ENCODE measurements around the gene RPS6KB1. TPM values are rescaled to one million over a fixed set of nuclear protein-coding genes. Genes with fewer than 3 reads are reported as not detected.
"Not testable (repeated sequence)": the region's sequence is repeated elsewhere in the genome, so short reads cannot be mapped to it uniquely, and the experiment has no call there.

Gene RPS6KB1
- total and polyA plus RNA-seq, 8 donors: 9.4 to 129 (median 38.1) TPM

- intact Hi-C loops (cut with DNase I; ENCODE audit: low total_unique reads); H3K27ac ChIP-seq; H3K4me3 ChIP-seq; H3K4me1 ChIP-seq; H3K27me3 ChIP-seq; H3K9me3 ChIP-seq: not testable (repeated sequence)
- peaks cover 63 to 100% (median 100%) of the 10 kb centered on the region in 4 donors for H3K36me3 ChIP-seq
- DNase-seq: peak in 1 of 2 donors; percentile 4
- WGBS, 5 donors: 39 to 72% (median 51%) methylated on average over 3 of the region's 3 CpGs
These were observed 37.8 kb downstream of the RPS6KB1 start for GRCh38 chr17:59930768-59931167.

- H3K9me3 ChIP-seq; intact Hi-C loops (cut with DNase I; ENCODE audit: low total_unique reads); H3K27ac ChIP-seq; H3K27me3 ChIP-seq; DNase-seq; H3K4me1 ChIP-seq; H3K4me3 ChIP-seq: not testable (repeated sequence)
- WGBS, 5 donors: 69 to 91% (median 81%) methylated on average over 1 of the region's 1 CpG
- H3K36me3 ChIP-seq: peaks cover 60 to 100% (median 100%) of the 10 kb centered on the region in 4 donors
These were observed 40.4 kb downstream of the RPS6KB1 start for GRCh38 chr17:59933317-59933716.

- intact Hi-C loops (cut with DNase I; ENCODE audit: low total_unique reads); H3K27me3 ChIP-seq; DNase-seq; H3K9me3 ChIP-seq; H3K4me1 ChIP-seq; H3K27ac ChIP-seq; H3K4me3 ChIP-seq: not testable (repeated sequence)
- 75 to 80% (median 76%) methylated on average over 3 of the region's 3 CpGs for WGBS, 5 donors
- H3K36me3 ChIP-seq: peaks cover 51 to 99% (median 98%) of the 10 kb centered on the region in 4 donors
These were observed 47.8 kb downstream of the RPS6KB1 start for GRCh38 chr17:59940697-59941096.

GRCh38 chr17:59941131-59941530 lies 48.2 kb downstream of the RPS6KB1 start:
- intact Hi-C loops (cut with DNase I; ENCODE audit: low total_unique reads): no loop called here
- WGBS, 5 donors: 87 to 95% (median 90%) methylated on average over 1 of the region's 1 CpG
- H3K9me3 ChIP-seq: no peaks in the 10 kb centered on the region
- H3K4me1 ChIP-seq: no peaks in the 10 kb centered on the region
- no peak for TF ChIP-seq EP300 (IDR thresholded peaks at IDR 0.05)
- H3K27ac ChIP-seq: no peak overlapping the region
- DNase-seq: no peak
- no peak overlapping the region for H3K4me3 ChIP-seq
- peaks cover 51 to 99% (median 98%) of the 10 kb centered on the region in 4 donors for H3K36me3 ChIP-seq
- H3K27me3 ChIP-seq: no peaks in the 10 kb centered on the region

- H3K36me3 ChIP-seq: peaks cover 35 to 87% (median 86%) of the 10 kb centered on the region in 4 donors
- DNase-seq; intact Hi-C loops (cut with DNase I; ENCODE audit: low total_unique reads); H3K4me1 ChIP-seq; H3K4me3 ChIP-seq; H3K9me3 ChIP-seq; H3K27ac ChIP-seq; H3K27me3 ChIP-seq: not testable (repeated sequence)
- WGBS, 5 donors: 86 to 92% (median 90%) methylated on average over 7 of the region's 7 CpGs
These were observed 53.5 kb downstream of the RPS6KB1 start for GRCh38 chr17:59946433-59946832.

GRCh38 chr17:59947310-59947709 lies 54.4 kb downstream of the RPS6KB1 start:
- H3K9me3 ChIP-seq; H3K4me3 ChIP-seq; H3K27me3 ChIP-seq; H3K4me1 ChIP-seq; intact Hi-C loops (cut with DNase I; ENCODE audit: low total_unique reads); H3K27ac ChIP-seq; DNase-seq: not testable (repeated sequence)
- 73 to 81% (median 80%) methylated on average over 4 of the region's 4 CpGs for WGBS, 5 donors
- peaks cover 27 to 85% (median 85%) of the 10 kb centered on the region in 4 donors for H3K36me3 ChIP-seq

- intact Hi-C loops (cut with DNase I; ENCODE audit: low total_unique reads): no loop called here
- Histone ChIP-seq H3K27ac (no peak overlapping the region), H3K4me1 (peaks cover 0 to 6% (median 0%) of the 10 kb centered on the region in 4 donors), H3K9me3 (no peaks in the 10 kb centered on the region), H3K27me3 (no peaks in the 10 kb centered on the region), H3K36me3 (peaks cover 17 to 76% (median 75%) of the 10 kb centered on the region in 4 donors), H3K4me3 (no peak overlapping the region)
- TF ChIP-seq EP300 (IDR thresholded peaks at IDR 0.05): no peak
- no peak for TF ChIP-seq POLR2AphosphoS5 (IDR thresholded peaks at IDR 0.05)
- TF ChIP-seq CTCF (IDR thresholded peaks at IDR 0.05): no peak
- no peak for TF ChIP-seq POLR2A (IDR thresholded peaks at IDR 0.05)
- 68 to 83% (median 72%) methylated on average over 3 of the region's 3 CpGs for WGBS, 5 donors
- DNase-seq: no peak
These were observed 57.1 kb downstream of the RPS6KB1 start for GRCh38 chr17:59950049-59950448.

GRCh38 chr17:59954856-59955255 lies 61.9 kb downstream of the RPS6KB1 start:
- WGBS, 5 donors: 77 to 88% (median 86%) methylated on average over 3 of the region's 3 CpGs
- Histone ChIP-seq H3K27ac (no peak overlapping the region), H3K4me1 (peaks cover 0 to 6% (median 0%) of the 10 kb centered on the region in 4 donors), H3K36me3 (peaks cover 0 to 66% (median 54%) of the 10 kb centered on the region in 4 donors), H3K4me3 (no peak overlapping the region), H3K27me3 (no peaks in the 10 kb centered on the region), H3K9me3 (no peaks in the 10 kb centered on the region)
- intact Hi-C loops (cut with DNase I; ENCODE audit: low total_unique reads): no loop called here
- TF ChIP-seq EP300 (IDR thresholded peaks at IDR 0.05): no peak
- no peak for TF ChIP-seq POLR2AphosphoS5 (IDR thresholded peaks at IDR 0.05)
- no peak for TF ChIP-seq CTCF (IDR thresholded peaks at IDR 0.05)
- no peak for TF ChIP-seq POLR2A (IDR thresholded peaks at IDR 0.05)
- no peak for DNase-seq

GRCh38 chr17:59959574-59959973 lies 66.7 kb downstream of the RPS6KB1 start:
- intact Hi-C loops (cut with DNase I; ENCODE audit: low total_unique reads); H3K27ac ChIP-seq; H3K4me3 ChIP-seq; DNase-seq; H3K27me3 ChIP-seq; H3K9me3 ChIP-seq: not testable (repeated sequence)
- 96 to 99% (median 96%) methylated on average over 8 of the region's 8 CpGs for WGBS, 5 donors
- peaks cover 0 to 40% (median 28%) of the 10 kb centered on the region in 4 donors for H3K36me3 ChIP-seq
- peaks cover 10 to 22% (median 13%) of the 10 kb centered on the region in 4 donors for H3K4me1 ChIP-seq

All from stomach (tissue), 9 donors.